Lower lobe of right lung (tissue), 2 donors: ENCODE data around the gene HRCT1. TPM values are rescaled to one million over a fixed set of nuclear protein-coding genes. Genes with fewer than 3 reads are reported as not detected.

Experiments
- ATAC-seq, 2 donors: fragments of 200-7000 bp; cut with Tn5 transposase; one replicate each; pipeline ENCODE4 v1.9.1; 2020 to 2022; ENCODE audit warnings: mild to moderate bottlenecking in 2 of 2, moderate library complexity in 2 of 2
- DNase-seq: peaks from one replicate; pipeline ENCODE4 v3.0.0-alpha.2; 2020
- H3K27ac ChIP-seq: fragments of 200-600 bp; one replicate; pipeline ENCODE4 v1.8.0; 2022
- H3K27me3 ChIP-seq: fragments of 200-600 bp; one replicate; pipeline ENCODE4 v1.8.0; 2022; ENCODE audit warnings: low read depth
- H3K36me3 ChIP-seq: fragments of 200-600 bp; one replicate; pipeline ENCODE4 v1.8.0; 2022; ENCODE audit warnings: mild to moderate bottlenecking
- H3K4me1 ChIP-seq: fragments of 200-600 bp; one replicate; pipeline ENCODE4 v1.8.0; 2022
- H3K4me3 ChIP-seq: fragments of 200-600 bp; one replicate; pipeline ENCODE4 v1.8.0; 2022; ENCODE audit warnings: mild to moderate bottlenecking
- H3K9me3 ChIP-seq: fragments of 200-600 bp; one replicate; pipeline ENCODE4 v1.8.0; 2022
- intact Hi-C: fragments of 100-400 bp; cut with DNase I; formaldehyde crosslinking; loops from one replicate; pipeline ENCODE4 v1.11.0; 2022
- long read RNA-seq: library from polyadenylated mRNA; unstranded; transcript quantifications from one replicate; pipeline ENCODE4 v2.0.0, GENCODE V29; 2021
- total RNA-seq: library from RNA; stranded (reverse); fragmentation: NEBNext Ultra II Directional; extraction: Animal tissue kit (Norgen Biotek cat#: 25700); gene quantifications from one replicate; pipeline ENCODE4 v1.2.1, GENCODE V29; 2021
- TF ChIP-seq, protein P1 (sequence below): fragments of 200-600 bp; IDR thresholded peaks from one replicate; pipeline ENCODE4 v1.8.0; 2022; ENCODE audit warnings: antibody characterized with exemption, mild to moderate bottlenecking
- donor health status: DM: no; HTN: yes; CAD: no; lungs with severe emphysema.

Gene HRCT1
- 8.7 TPM for total RNA-seq
- long read RNA-seq, partial matches to known transcripts: 0 of 2 reads
- long read RNA-seq, other reads (novel, unspliced or antisense): 0 of 2 reads

- DNase-seq: peak; percentile 94
- H3K4me1 ChIP-seq: peaks cover 87% of the 10 kb centered on the region
- peak; percentile 73 to 77 for ATAC-seq
- intact Hi-C loops: no loop called here
- H3K27me3 ChIP-seq: no peaks in the 10 kb centered on the region
- TF ChIP-seq, protein P1, sequence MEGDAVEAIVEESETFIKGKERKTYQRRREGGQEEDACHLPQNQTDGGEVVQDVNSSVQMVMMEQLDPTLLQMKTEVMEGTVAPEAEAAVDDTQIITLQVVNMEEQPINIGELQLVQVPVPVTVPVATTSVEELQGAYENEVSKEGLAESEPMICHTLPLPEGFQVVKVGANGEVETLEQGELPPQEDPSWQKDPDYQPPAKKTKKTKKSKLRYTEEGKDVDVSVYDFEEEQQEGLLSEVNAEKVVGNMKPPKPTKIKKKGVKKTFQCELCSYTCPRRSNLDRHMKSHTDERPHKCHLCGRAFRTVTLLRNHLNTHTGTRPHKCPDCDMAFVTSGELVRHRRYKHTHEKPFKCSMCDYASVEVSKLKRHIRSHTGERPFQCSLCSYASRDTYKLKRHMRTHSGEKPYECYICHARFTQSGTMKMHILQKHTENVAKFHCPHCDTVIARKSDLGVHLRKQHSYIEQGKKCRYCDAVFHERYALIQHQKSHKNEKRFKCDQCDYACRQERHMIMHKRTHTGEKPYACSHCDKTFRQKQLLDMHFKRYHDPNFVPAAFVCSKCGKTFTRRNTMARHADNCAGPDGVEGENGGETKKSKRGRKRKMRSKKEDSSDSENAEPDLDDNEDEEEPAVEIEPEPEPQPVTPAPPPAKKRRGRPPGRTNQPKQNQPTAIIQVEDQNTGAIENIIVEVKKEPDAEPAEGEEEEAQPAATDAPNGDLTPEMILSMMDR: no peak
- H3K36me3 ChIP-seq: no peaks in the 10 kb centered on the region
- peak within 1 kb of the TSS; percentile 44 for H3K4me3 ChIP-seq
- H3K9me3 ChIP-seq: no peaks in the 10 kb centered on the region
- H3K27ac ChIP-seq: peak within 1 kb of the TSS; percentile 93
These were observed at the start of gene HRCT1 for GRCh38 chr9:35905912-35906679. Gene HRCT1, plus strand, starts transcription at chr9:35906202. Its CDS starts 86 bp downstream, at chr9:35906288.

DNA sequence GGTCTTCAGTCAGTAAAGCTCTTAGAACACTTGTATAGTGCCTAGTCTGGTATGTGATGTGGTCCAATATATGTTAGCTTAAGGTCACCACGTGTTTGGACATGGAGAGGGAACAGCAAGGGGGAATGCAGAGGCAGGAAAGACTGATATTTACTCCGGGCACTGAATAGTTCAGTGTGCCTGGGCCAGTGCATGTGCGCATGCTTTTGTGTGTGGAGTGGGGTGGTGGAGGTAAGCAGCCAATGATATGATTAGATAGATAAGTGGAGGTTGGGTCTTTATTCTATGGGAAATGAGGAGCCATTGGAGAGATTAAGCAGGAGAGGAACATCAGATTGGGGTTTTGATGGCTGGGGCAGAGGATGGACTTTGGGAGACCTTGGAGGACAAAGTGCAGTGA lies 49.8 kb upstream of the HRCT1 start:
- Histone ChIP-seq H3K4me1 (no peaks in the 10 kb centered on the region), H3K4me3 (no peak overlapping the region), H3K9me3 (no peaks in the 10 kb centered on the region), H3K27ac (no peak overlapping the region), H3K27me3 (no peaks in the 10 kb centered on the region), H3K36me3 (peaks cover 4% of the 10 kb centered on the region)
- intact Hi-C loops: no loop called here
- TF ChIP-seq, protein P1: no peak
- ATAC-seq (no peak), DNase-seq (no peak)

GRCh38 chr9:35856882-35857281 lies 49.1 kb upstream of the HRCT1 start:
- H3K27me3 ChIP-seq: no peaks in the 10 kb centered on the region
- no peak for ATAC-seq
- intact Hi-C loops: no loop called here
- DNase-seq: no peak
- peaks cover 4% of the 10 kb centered on the region for H3K36me3 ChIP-seq
- H3K4me1 ChIP-seq: no peaks in the 10 kb centered on the region
- no peak overlapping the region for H3K4me3 ChIP-seq
- TF ChIP-seq, protein P1: no peak
- H3K9me3 ChIP-seq: no peaks in the 10 kb centered on the region
- no peak overlapping the region for H3K27ac ChIP-seq

- Histone ChIP-seq H3K4me1 (no peaks in the 10 kb centered on the region), H3K27ac (no peak overlapping the region), H3K27me3 (no peaks in the 10 kb centered on the region), H3K9me3 (no peaks in the 10 kb centered on the region), H3K4me3 (no peak overlapping the region), H3K36me3 (peaks cover 2% of the 10 kb centered on the region)
- intact Hi-C loops: no loop called here
- no peak for ATAC-seq
- no peak for DNase-seq
- TF ChIP-seq, protein P1: no peak
These were observed 47.5 kb upstream of the HRCT1 start for GRCh38 chr9:35858458-35858857.

GRCh38 chr9:35859310-35859989 lies 46.6 kb upstream of the HRCT1 start:
- TF ChIP-seq, protein P1: no peak
- no peak for DNase-seq
- intact Hi-C loops: no loop called here
- Histone ChIP-seq H3K27ac (no peak overlapping the region), H3K9me3 (no peaks in the 10 kb centered on the region), H3K27me3 (no peaks in the 10 kb centered on the region), H3K4me1 (no peaks in the 10 kb centered on the region), H3K36me3 (no peaks in the 10 kb centered on the region), H3K4me3 (no peak overlapping the region)
- no peak for ATAC-seq
